CD4-positive, alpha-beta T cell treated with Interleukin-4 for 4 hours (primary cell): ENCODE measurements around the gene ZNF865.

Source experiments
- DNase-seq: peaks from one replicate; pipeline ENCODE4 v3.0.0-alpha.2; 2020

Gene ZNF865

DNA sequence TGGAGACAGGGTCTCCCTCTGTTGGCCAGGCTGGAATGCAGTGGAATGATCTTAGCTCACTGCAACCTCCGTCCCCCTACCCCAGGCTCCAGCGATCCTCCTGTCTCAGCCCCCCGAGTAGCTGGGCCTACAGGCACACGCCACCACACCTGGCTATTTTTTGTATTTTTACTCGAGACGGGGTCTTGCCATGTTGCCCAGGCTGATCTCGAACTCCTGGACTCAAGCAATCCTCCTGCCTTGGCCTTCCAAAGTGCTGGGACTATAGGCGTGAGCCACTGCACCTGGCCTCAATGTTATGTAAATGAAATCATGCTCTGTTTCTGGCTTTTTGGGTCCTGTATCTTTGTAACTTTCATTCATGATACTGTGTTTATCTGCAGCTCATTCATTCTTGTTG is 16.7 kb upstream of the ZNF865 start:
- DNase-seq, result no peak

DNA sequence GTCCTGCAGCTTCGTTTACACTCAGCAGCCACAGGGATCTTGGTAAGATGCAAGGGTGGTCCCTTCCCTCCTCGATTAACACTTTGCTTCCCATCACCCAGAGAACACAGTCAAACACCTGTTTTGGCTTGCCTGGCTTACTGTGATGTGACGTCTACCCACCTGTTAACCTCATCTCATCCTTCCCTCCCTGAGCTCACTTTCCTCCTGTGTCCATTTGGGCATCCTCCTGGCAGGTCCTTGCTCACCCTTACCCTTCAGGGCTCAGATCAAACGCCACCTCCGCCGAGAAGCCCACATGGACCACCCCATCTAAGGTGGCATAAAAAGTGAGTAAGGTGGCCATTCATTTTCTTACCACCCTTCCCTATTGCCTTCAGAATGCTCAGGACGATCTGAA is 15.3 kb upstream of the ZNF865 start:
- DNase-seq, result no peak

GRCh38 chr19:55590617-55591016 is 14.8 kb upstream of the ZNF865 start:
- DNase-seq, result no peak

GRCh38 chr19:55591555-55591954 is 13.9 kb upstream of the ZNF865 start:
- no peak for DNase-seq

DNA sequence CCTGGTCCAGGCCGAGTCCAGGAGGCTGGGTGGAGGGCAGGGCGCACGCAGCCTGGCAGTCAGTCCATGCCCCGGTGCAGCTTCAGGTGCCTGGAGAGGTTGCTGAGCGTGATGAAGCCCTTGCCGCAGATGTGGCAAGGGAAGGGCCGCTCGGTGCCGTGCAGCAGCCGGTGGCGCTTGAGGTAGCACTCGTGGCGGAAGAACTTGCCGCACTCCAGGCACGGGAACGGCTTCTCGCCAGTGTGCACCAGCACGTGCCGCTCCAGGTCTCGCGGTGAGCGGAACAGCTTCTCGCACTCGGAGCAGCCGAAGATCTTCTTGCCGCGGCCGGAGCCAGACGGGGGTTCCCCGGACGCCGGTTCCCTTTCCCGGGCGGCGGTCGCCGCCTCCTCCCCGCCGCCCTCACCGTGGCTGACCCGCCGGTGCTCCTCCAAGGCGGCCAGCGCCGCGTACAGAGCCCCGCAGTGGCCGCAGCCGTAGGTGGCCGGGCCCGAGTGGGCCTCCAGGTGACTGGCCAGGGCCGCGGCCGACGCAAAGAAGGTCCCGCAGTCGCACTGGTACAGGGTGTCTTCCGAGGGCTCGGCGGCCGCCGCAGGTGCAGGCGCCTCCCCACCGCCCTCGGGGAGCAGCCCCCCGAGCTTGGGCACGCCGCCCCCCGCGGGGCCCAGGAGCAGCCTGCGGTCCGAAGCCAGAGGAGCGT is 12.9 kb upstream of the ZNF865 start:
- DNase-seq, result no peak

GRCh38 chr19:55593096-55593772 is 12.2 kb upstream of the ZNF865 start:
- no peak for DNase-seq

DNA sequence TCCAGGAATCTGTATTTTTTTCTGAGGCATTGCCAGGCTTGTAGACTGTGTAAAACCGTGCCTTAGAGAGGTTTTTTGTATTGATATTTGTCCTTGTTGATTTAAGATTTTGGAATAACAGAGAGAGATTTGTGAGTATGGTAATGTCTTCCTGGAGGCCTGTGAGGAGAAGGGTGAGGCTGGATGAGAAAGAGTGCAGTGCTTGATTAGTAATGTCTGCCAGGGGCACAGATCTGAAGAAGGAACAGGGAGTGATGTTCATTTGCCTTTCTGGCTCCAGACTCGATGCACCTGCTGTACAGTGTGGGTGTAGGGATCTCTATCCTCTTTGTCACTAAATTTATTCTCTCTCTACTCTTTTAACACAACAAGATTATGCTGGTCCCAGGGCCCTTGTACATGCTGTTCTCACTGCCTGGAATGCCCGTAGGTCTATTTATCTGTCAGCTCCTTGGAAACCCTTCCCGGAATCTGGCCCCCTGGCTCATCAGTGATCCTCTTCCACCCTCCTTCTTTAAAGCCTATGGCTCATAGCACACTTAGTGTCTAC is 10.4 kb upstream of the ZNF865 start:
- no peak for DNase-seq

DNA sequence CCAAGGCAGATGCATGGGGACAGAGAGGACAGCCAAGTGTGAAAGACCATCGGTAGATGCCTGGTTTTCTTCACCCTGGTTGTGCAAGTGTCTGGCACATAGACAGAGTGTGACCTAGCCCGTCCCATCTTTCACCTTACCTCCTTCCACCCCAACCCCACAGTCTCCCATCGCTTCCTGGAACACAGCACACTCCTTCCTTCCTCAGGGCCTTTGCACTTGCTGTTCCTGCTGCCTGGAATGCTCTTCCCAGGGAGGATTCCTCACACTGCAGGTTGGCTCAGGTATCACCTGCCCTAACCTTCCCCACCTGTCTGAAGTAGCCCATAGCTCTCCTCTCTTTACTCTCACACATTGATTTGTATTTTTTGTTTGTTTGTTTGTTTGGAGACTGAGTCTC is 9.1 kb upstream of the ZNF865 start:
- no peak for DNase-seq

GRCh38 chr19:55597501-55597921 is 7.9 kb upstream of the ZNF865 start:
- no peak for DNase-seq

DNA sequence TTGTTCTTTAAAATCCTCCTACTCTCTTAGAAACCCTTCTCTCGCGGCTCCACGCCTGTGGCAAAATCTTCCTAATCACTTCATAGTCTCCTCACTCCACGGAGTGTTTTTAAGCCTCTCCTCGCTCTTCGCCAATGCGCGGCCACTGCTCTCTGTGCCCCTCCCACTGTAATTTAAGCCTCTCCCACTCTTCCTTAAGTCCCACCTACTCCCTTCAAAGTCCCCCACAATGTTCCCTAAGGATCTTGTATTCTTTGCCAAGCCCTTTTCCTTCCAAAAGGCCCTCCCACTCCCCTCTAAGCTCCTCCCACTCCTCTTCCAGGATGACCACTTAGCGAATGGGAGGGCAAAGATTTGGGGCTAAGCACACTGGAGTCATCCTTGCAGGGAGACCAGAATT is 7.4 kb upstream of the ZNF865 start:
- DNase-seq, result no peak

DNA sequence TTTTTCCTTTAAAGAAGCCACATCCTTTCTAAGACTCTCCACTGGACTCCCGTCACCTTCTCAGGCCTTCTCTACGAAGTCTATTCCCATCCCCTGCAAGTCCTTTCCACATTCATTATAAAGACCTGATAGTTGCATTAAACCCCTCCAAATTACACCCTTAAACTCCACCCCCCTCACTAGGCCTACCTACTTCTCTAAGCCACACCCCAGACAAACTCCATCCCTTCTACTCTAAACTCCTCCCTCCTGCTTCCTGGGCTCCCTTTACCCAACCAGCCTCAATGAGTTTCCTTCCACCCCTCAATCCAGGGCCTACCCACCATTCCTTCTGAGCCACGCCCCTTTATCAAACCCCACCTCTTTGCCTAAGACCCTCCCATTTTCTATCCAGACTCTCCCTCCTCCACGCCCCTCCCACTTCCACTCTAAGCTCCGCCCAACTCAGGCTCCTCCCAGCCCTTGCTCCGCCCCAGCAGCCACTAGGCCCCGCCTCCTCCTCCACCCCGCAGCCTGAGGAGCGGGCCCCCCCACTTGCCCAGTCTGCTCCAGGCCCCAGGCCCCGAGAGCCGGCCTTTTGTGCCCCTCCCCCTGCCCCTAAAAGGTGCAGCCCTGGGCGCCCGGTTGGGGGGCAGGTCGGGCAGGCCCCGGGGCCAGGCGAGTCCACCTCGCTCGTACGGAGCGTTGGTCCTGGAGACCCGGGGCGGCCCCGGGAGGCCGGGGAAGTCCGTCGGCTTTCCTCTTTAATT is 6.6 kb upstream of the ZNF865 start:
- DNase-seq, result peak; percentile 86

GRCh38 chr19:55599468-55599841 is 6.0 kb upstream of the ZNF865 start, which contains the start of gene FIZ1:
TSS of gene FIZ1 (minus strand) at chr19:55599517. CDS start at chr19:55597865, 1,652 bp downstream.
- DNase-seq, result peak; percentile 99

- DNase-seq, result peak; percentile 90
These were observed 5.4 kb upstream of the ZNF865 start, which contains the start of gene ZNF524 for GRCh38 chr19:55599842-55600661. TSS of gene ZNF524 (plus strand) at chr19:55600288. CDS start at chr19:55602113, 1,825 bp downstream.

DNA sequence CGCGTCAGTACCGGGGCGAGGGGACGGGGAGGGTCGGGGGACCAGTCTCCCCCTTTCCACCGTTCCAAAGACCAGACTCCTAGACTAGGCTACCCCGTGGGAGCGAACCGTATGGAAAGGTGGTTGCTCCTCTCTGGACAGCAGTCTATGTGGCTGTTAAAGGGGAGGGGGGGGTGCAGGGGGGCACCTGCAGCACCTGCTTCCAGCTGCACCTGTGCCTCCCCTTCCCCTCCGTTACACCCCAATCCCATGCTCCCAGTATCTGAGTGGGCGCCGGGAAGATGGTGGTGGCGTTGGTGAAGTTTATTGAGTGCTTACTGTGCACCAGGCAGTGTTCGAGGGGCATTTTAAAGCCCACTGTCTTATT is 4.8 kb upstream of the ZNF865 start:
- DNase-seq, result no peak

DNA sequence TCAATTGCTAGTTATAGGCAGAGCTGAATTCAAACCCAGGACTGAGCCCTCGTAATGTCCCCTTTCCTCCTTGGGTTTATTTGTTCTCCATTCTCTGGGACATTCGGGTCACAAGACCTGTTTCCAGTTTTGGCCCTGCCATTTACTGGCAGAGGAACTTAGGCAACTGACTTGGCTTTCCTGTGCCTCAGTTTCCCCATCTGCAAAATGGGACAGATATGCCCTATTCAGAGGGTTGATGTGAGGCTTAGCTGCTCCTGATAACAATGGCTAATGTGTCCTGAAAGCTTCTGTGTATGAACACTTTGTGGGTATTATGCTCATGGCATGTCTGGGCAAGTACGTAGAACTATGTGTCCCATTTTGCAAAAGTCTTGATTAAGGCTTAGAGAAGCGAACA is 4.4 kb upstream of the ZNF865 start:
- no peak for DNase-seq

DNA sequence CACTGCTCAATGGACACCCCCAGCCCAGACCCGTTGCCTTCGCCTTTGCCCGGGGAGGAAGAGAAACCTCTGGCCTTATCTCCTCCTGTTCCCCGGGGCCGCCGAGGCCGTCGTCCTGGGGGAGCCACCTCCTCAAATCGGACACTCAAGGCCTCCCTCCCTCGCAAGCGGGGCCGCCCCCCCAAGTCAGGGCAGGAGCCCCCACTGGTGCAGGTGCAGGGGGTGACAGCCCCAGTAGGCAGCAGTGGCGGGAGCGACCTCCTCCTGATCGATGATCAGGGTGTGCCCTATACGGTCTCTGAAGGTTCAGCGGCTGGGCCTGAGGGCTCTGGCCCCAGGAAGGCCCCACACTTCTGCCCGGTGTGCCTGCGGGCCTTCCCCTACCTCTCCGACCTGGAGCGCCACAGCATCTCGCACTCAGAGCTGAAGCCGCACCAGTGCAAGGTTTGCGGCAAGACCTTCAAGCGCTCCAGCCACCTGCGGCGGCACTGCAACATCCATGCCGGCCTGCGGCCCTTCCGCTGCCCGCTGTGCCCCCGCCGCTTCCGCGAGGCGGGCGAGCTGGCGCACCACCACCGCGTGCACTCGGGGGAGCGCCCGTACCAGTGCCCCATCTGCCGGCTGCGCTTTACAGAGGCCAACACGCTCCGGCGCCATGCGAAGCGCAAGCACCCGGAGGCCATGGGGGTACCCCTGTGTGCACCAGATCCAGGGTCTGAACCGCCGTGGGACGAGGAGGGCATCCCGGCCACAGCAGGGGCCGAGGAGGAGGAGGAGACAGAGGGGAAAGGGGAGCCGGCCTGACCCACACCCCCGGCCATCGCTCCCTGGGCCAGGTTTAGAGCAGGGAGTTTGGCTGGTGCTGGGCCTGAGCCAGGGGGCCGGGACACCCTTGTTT is 3.1 kb upstream of the ZNF865 start:
- no peak for DNase-seq

DNA sequence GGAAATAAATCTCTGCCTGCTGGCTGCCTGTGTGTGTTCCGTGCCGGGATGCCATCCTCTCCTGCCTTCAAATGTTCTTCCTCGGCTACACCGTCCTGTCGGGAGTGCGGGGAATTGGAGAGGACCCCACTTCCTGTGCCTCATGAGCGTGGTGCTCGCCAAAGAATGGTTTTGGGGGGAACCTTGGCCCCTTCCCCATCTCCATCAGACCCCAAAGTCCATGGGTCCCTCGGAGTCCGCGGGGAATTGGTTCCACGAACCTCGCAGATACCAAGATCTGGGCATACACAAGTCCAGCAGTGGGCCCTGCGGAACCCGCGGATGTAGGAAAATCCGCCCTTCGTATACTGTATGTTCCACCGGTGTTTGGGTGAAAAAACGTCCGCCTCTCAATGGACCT is 2.3 kb upstream of the ZNF865 start:
- DNase-seq, result no peak

GRCh38 chr19:55603581-55604292 is 1.7 kb upstream of the ZNF865 start:
- DNase-seq, result no peak

DNA sequence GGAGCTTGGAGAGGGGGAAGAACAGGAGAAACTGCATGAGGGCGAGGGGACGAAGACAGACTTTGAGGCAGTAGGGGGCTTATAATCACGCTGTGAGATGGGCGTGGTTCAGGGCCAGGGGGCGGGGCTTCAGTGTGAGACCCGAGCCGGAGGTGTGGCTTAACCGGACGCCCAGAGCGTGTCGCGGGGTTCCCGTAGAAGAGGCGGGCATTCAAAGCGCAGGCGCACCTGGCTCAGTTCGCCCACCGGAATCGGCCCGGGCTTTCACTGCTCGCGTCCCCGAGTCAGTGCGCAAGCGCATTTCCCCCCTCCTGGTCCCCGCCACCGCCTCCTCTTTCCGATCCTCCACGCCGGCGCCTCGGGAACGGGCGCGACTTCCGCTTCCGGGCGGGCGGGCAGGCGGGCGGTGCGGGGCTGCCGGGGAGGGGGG is 225 bp upstream of the ZNF865 start:
- peak; percentile 97 for DNase-seq

DNA sequence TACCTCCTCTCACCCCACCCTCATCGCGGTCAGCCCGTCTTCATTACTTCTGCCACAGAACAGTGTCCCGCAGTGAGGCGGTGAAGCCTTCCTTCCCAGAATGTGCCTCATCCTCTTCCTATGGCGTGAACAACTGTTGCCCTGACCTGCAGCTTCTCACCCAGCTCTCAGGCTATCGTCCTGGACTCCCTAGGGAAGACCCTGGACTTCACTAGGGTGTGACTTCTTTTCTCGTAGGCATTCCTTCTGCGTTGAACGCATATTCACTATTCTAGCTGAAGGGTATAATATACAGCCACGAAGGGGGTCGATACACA is 982 bp downstream of the ZNF865 start:
- no peak for DNase-seq

GRCh38 chr19:55606817-55607216 is 1.4 kb downstream of the ZNF865 start:
- DNase-seq, result no peak
